GM19351 (cell line): ENCODE measurements around the gene AFAP1L1.
A peak's percentile ranks its signal among the peaks of the same experiment; 100 is the strongest.

Experiments used
- ATAC-seq: cut with Tn5 transposase; IDR thresholded peaks from one replicate; pipeline ENCODE4 v1.9.1; 2021; ENCODE audit warnings: mild to moderate bottlenecking, moderate library complexity; ENCODE audit not compliant: unreplicated experiment

The AFAP1L1 gene

DNA sequence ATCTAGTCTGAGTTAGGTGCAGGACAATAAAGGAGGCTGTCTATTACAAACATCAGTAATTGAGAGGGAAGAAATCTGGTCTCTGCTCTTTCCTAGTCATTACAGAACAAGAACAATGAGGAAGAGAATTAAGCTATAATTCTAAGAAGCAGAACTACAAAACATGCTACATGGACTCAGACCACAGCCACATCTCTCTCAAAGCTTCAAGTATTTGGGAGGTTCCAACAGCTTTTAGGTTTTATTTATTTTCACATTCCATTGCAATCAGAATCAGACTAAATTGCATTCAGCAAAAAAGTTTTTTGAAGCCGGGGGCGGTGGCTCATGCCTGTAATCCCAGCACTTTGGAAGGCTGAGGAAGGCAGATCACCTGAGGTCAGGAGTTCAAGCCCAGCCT, 72.5 kb downstream of the AFAP1L1 start:
- ATAC-seq: no peak

DNA sequence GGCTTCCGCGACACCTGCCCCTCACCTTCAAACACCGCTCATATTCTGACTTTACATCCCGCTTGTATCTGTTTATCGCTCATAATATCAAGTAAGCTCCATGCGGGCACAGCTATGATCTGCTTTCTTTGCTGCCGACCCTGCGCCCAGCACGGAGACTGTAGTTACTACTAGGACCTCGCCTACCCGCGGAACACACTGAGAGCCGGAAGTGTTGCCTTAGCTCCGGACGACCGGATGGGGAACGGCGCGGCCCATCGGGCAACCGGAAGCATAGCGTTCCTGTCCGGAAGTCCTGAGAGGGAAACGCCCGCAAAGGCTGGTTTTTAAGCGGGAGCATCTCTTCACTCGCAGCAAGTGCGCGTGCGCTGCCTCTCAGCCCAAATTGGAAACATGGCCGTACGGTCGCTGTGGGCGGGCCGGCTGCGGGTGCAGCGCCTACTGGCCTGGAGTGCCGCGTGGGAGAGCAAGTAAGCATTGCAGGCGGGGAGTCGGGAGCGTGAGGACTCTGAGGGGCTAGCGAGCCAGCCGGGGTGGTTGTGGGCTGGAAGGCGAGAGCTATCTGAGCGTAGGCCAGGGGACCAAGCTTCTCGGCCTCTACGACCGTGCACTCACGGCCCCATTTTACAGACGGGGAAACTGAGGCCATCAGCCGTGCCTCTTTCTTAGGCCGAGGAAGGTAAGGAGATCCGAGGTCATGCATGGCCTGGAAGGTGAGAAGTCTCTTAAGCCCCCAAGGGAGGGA, 73.7 kb downstream of the AFAP1L1 start, which contains the start of gene GRPEL2:
Gene GRPEL2, plus strand, starts transcription at position 353 of the 745 bp plus-strand sequence. Its CDS starts 41 bp downstream, at position 394.
- peak; percentile 98 for ATAC-seq

DNA sequence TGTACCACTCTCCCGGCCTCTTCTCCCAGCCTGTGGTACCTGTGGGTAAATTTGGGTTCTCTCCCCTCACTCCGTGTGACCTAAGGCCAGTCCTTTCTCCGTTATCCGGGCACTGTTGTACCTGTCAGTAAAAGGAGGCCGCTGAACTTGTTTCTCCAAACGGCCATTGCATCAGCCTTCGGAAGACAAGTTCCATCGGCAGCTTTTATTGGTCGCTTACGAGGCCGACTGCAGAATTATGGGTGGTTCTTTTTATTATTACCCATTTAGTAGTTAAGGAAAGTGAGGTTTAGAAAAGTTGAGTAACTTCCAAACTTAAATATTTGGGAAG, 74.2 kb downstream of the AFAP1L1 start:
- ATAC-seq: peak; percentile 6

DNA sequence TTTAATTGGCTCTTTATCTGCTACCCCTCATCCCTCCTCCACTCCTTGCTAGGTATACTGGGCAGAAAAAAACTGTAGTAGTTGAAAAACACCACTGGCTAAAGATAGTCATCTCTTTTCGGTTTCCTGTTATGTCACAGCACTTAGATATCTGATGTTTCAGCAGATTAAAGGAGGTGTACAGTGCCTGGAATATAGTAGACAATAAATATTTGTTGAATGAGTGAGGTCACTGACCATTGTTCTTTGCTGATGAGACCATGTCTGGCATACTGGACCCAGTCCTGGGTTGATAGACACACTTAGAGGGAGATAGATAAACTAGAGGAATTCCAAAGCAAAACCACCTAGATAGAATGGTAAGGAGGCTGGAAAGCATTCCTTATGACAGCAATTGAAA, 76.9 kb downstream of the AFAP1L1 start:
- ATAC-seq: no peak

DNA sequence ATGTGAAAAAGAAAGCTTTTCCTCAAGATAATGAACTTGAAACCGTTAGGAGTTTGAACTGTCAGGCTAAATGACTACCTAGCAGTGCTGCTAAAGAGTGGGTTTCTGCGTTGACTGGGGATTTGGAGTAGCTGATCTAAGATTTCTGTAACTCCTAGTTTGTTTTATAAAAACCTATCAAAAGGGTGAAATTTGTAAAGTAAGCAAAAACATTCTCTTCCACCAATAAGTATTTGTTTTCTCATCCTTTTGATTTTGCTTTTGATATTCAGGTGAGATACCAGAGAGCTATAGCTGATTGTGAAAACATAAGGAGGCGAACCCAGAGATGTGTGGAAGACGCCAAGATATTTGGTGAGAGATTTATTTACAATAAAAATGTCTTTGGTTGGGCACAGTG, 77.7 kb downstream of the AFAP1L1 start:
- no peak for ATAC-seq

DNA sequence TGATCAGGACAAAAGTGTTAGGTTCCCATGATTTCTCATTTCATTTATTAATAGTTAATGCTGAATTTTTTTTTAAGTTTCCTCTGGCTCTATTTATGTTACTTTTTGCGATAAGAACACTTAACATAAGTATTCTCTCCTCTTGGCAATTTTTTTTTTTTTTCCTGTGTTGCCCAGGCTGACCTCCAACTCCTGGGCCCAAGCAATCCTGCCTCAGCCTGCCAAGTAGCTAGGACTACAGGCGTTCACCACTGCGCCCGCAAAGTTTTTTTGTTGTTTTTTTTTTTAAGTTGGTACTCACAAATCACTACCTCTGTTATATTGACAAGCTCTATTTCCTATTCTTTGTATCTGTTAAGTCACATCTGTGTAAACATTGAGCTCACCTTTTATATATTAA, 80.5 kb downstream of the AFAP1L1 start:
- ATAC-seq: no peak

DNA sequence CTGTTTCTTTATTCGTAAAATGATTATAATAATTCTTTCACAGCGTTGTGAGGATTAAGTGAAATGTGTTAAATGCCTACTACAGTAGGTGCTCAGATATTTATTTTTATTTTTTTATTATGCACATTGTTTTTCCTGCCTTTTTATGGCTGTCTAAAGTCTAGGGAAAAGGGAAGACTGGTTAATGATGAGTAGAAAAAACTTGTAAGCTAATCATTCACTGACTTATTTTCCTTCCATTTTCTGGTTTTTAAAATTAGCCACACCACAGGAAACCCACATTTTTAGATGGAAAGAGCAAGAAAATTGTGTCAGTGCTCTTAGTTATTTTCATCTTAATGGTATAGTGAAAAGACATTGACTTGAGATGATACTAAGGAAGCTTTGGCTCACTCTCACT, 82.3 kb downstream of the AFAP1L1 start:
- no peak for ATAC-seq

- no peak for ATAC-seq
These were observed 84.0 kb downstream of the AFAP1L1 start for GRCh38 chr5:149355688-149356087.

DNA sequence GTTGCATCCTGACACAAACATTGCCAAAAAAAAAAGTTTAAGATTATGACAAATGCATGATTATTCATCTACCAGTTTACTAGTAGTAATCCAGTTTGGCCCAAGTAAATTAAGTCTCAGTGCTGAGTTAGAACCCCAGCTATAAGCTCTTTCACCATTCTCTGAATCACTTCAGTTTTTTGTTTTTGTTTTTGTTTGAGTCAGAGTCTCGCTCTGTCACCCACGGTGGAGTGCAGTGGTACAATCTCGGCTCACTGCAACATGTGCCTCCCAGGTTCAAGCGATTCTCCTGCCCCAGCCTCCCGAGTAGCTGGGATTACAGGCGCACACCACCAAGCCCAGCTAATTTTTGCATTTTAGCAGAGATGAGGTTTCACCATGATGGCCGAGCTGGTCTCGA, 84.7 kb downstream of the AFAP1L1 start:
- no peak for ATAC-seq

GRCh38 chr5:149357370-149358293, 86.0 kb downstream of the AFAP1L1 start, which contains the start of gene PCYOX1L:
Gene PCYOX1L (plus strand): TSS chr5:149358046. CDS start chr5:149358069, 23 bp downstream.
- ATAC-seq: peak; percentile 98

DNA sequence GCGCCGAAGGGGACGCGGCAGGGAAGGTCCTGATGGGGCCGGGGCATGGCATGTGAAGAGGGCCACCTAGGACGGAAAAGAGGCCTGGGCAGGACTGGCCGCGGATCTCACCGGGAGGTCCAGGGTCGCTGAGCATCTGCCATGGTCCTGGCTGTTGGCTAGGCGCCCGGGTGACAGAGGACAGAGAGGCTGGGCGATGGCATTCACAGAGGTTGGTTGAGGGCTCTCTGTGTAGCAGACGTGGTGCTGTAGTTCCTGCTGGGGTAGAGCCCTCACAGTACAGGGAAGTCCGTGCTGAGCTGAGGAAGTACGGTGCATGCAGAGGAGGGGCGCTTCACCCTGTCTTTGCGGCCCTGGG, 86.6 kb downstream of the AFAP1L1 start:
- ATAC-seq: peak; percentile 22

DNA sequence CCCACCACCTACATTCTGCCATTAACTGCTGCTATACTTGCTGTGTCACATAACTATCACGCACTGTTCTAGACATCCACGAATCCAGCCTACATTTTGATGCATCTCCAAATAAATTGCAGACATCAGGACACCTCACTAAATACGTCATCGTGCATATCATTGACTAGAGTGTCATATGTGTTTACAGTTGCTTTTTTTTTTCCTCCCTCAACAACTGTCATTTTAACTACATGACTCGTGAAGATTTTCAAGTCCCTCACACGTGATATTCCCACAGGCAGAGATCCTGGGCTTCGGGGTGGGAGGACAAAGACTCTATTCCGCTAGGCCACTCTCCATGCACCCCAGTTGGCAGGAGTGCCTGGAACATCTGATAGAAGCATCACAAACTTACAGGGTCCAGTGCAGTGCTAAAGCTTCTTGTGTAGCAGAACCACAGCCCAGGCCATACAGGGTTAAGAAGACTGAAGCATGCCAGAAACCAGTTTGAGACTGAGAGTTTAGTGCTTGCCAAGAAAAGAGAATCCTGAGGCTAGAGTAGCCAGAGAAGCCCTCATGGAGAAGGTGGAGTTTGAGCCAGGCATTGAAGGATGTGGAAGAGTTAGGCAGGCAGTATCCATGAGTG, 87.3 kb downstream of the AFAP1L1 start:
- ATAC-seq: no peak

DNA sequence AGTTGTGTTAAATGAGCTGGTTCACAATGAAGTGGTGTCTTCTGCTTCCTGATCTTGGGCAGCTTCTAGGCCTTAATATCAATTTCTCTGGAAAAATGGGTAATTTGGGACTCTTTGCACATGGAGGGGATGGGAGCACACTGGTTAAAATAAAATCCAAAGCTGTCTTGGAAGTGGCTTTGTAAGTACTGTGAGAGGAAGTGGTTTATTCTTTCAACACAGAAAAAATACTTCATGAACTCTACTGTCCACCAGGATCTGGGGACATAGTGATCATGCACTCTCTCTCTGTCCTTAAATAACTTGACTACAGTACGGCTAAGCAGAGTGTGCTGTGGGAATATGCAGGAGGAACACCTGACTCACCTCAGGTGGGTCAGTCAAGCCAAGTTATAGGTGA, 88.6 kb downstream of the AFAP1L1 start:
- no peak for ATAC-seq

- no peak for ATAC-seq
These were observed 90.9 kb downstream of the AFAP1L1 start for GRCh38 chr5:149362541-149362940.

DNA sequence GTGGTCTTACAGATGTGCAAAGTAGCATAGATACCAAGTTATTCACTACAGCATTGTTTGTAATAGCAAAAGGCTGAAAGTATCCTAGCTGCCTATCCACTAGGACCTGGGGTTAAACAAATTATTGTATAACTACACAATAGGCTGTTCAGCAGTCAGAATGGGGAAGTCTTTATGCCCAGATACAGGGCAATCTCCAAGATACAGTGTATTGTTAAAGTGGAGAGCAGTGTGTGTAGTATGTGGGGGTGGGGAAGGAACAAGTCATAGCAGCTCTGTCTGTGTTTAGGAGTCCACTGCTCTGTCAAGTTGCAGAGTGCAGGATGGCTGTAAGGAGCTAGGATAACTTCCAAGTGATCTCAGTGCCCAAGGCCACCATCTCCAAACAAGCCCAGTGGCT, 91.7 kb downstream of the AFAP1L1 start:
- no peak for ATAC-seq

- no peak for ATAC-seq
These were observed 92.3 kb downstream of the AFAP1L1 start for GRCh38 chr5:149363936-149364335.

GRCh38 chr5:149364719-149365118, 93.1 kb downstream of the AFAP1L1 start:
- no peak for ATAC-seq

DNA sequence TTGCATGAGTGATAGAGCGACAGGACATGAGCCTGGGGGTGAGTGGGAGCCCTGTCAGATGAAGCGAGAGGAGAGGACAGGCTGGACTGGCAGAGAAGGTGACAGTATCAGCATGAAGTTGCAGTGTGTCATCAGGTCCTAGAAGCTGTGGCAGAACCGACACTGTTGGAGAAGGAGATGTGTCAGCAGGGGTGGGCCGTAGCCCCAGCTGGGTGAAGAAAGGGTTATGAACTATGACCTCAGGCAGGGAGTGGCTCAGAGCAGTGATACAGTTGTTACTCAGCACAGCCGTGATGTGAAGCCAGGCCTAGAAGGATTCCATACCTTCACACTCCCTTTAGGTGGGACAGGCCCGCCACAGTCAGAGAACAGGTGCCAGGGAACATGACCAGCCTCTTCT, 93.8 kb downstream of the AFAP1L1 start:
- ATAC-seq: no peak

DNA sequence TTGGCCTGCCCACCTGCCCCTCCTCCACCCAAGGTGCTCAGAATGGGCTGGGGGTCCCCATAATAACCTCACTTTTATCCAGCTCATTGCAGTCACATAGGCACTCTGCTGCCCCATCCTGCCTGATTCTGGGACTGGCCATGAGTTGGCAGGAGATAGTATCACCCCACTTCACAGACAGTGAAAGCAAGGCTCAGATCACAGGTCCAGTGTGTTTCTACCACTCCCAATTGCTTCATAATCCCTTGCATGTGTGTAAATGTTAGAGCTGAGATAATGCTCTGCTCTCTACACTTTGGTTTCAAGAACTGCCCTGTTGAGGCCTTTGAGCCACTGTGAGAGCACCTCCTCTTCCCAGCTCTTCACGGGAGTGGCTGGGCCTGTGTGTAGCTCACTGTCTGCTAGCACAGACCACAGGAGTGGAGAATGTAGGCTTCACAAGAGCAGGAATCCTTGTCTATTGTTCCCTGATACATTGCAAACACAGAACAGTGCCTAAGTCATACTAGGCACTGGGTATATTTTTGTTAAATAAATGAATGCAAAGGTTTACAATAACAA, 94.6 kb downstream of the AFAP1L1 start:
- no peak for ATAC-seq

- peak; percentile 78 for ATAC-seq
These were observed 95.8 kb downstream of the AFAP1L1 start for GRCh38 chr5:149367249-149367971.
